ENCODE measurements around the gene SMG5.

- TF ChIP-seq CTCF (IDR thresholded peaks at IDR 0.05) (no peak), EZH2phosphoT487 (IDR thresholded peaks at IDR 0.05) (no peak)
These were observed 52.7 kb downstream of the SMG5 start for GRCh38 chr1:156229809-156230472.

Measured in neural progenitor cell (in vitro differentiated cells).